BJ (cell line): ENCODE results near the gene SHISAL2A. TPM values are rescaled to one million over a fixed set of nuclear protein-coding genes. Genes with fewer than 3 reads are reported as not detected.

ENCODE experiments used
- CTCF ChIA-PET: fragments of 350-600 bp; formaldehyde crosslinking; extraction: SDS; loops from one replicate; lab custom pipeline; 2021; ENCODE audit warnings: antibody characterized with exemption, inconsistent platforms; lab: Yijun Ruan, JAX
- POLR2A ChIA-PET: fragments of 300-600 bp; sonication (Branson Sonifier 250); formaldehyde crosslinking; extraction: SDS; loops from one replicate; lab custom pipeline; 2021; ENCODE audit warnings: antibody characterized with exemption; lab: Charles Lee
- DNase-seq: peaks from one replicate; pipeline ENCODE4 v3.0.0-alpha.2; 2011; ENCODE audit warnings: low read depth
- H3K27me3 ChIP-seq: 2 replicates; pipeline ENCODE4 v1.6.0; 2011; ENCODE audit warnings: low read length; ENCODE audit not compliant: control insufficient read depth, insufficient read depth
- H3K36me3 ChIP-seq: 2 replicates; pipeline ENCODE4 v1.5.1; 2011; ENCODE audit warnings: low read length; ENCODE audit not compliant: control insufficient read depth, insufficient read depth
- H3K4me3 ChIP-seq: 2 replicates; pipeline ENCODE4 v1.5.1; 2011; ENCODE audit warnings: low read depth, mild to moderate bottlenecking, control low read depth, low read length
- polyA plus RNA-seq: library from polyadenylated mRNA; depleted of rRNA; stranded (reverse); fragments of >200 nt; gene quantifications from 2 replicates; pipeline ENCODE4 v1.2.3, GENCODE V29; 2011
- TF ChIP-seq, protein P1 (sequence below): IDR thresholded peaks from 2 replicates; pipeline ENCODE4 v1.5.1; 2011; ENCODE audit warnings: low read depth, mild to moderate bottlenecking, control low read depth, inconsistent platforms, low read length, moderate library complexity; ENCODE audit not compliant: insufficient read depth

Gene SHISAL2A
- polyA plus RNA-seq, 1 experiment, result not detected

DNA sequence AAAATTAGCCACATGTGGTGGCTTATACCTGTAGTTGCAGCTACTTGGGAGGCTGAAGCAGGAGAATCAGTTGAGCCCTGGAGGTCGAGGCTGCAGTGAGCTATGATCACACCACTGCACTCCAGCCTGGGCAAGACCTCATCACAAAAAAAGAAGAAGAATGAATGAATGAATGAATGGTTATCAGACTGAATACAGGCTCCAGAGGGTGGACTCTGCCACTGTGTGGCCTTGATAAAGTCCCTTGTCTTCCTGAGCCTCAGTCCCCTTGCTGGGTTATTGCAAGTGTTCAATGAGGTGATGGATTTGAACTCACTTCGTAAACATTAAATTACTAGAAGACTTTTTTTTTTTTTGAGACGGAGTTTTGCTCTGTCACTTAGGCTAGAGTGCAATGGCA lies 24.7 kb downstream of the SHISAL2A start:
- CTCF ChIA-PET, result no interaction called here
- TF ChIP-seq, protein P1, sequence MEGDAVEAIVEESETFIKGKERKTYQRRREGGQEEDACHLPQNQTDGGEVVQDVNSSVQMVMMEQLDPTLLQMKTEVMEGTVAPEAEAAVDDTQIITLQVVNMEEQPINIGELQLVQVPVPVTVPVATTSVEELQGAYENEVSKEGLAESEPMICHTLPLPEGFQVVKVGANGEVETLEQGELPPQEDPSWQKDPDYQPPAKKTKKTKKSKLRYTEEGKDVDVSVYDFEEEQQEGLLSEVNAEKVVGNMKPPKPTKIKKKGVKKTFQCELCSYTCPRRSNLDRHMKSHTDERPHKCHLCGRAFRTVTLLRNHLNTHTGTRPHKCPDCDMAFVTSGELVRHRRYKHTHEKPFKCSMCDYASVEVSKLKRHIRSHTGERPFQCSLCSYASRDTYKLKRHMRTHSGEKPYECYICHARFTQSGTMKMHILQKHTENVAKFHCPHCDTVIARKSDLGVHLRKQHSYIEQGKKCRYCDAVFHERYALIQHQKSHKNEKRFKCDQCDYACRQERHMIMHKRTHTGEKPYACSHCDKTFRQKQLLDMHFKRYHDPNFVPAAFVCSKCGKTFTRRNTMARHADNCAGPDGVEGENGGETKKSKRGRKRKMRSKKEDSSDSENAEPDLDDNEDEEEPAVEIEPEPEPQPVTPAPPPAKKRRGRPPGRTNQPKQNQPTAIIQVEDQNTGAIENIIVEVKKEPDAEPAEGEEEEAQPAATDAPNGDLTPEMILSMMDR, result no peak
- POLR2A ChIA-PET, result no interaction called here

DNA sequence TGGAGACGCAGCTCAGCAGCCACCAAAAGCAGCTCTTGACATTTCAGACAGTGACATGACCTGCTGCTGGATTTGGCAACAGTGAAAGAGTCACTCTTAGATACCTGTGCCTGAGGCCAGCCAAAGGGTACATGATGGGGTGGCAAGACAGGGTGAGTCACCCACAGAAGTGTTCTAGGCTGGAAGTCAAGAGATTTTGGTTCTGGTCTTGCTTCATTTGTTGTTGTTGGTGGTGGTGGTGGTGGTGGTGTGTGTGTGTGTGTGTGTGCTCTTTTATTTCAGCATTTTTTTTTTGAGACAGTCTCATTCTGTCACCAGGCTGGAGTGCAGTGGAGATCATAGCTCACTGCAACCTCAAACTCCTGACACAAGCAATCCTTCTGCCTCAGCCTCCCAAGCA lies 25.8 kb downstream of the SHISAL2A start:
- Histone ChIP-seq H3K27me3 (peaks cover 2% of the 10 kb centered on the region), H3K4me3 (no peak overlapping the region), H3K36me3 (no peaks in the 10 kb centered on the region)
- ChIA-PET CTCF (no interaction called here), POLR2A (no interaction called here)
- no peak for DNase-seq
- TF ChIP-seq, protein P1, result no peak

More for the DNA sequence above, 24.7 kb downstream of the SHISAL2A start:
- DNase-seq, result no peak
- Histone ChIP-seq H3K4me3 (no peak overlapping the region), H3K36me3 (no peaks in the 10 kb centered on the region), H3K27me3 (peaks cover 2% of the 10 kb centered on the region)

DNA sequence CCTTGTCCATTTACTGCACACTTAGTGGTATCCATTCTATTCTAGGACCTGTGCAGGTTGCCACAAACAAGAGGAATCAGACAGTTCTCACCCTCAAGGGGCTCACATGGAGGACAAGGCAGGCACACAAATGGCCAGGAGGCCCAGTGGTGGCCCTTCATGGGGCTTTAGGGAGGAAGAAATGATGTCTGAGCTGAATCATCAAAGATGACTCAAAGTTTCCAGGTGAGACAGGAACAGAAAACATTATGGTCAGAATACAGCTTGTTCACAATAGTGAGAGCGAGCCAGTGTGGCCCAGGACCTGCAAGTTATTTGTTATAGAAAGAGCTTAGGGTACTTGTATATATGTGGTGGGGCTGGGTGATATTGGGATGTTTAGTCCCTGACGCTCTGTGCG lies 26.4 kb downstream of the SHISAL2A start:
- DNase-seq, result no peak
- TF ChIP-seq, protein P1, result no peak
- peaks cover 2% of the 10 kb centered on the region for H3K27me3 ChIP-seq
- no peak overlapping the region for H3K4me3 ChIP-seq
- ChIA-PET CTCF (no interaction called here), POLR2A (no interaction called here)
- no peaks in the 10 kb centered on the region for H3K36me3 ChIP-seq

DNA sequence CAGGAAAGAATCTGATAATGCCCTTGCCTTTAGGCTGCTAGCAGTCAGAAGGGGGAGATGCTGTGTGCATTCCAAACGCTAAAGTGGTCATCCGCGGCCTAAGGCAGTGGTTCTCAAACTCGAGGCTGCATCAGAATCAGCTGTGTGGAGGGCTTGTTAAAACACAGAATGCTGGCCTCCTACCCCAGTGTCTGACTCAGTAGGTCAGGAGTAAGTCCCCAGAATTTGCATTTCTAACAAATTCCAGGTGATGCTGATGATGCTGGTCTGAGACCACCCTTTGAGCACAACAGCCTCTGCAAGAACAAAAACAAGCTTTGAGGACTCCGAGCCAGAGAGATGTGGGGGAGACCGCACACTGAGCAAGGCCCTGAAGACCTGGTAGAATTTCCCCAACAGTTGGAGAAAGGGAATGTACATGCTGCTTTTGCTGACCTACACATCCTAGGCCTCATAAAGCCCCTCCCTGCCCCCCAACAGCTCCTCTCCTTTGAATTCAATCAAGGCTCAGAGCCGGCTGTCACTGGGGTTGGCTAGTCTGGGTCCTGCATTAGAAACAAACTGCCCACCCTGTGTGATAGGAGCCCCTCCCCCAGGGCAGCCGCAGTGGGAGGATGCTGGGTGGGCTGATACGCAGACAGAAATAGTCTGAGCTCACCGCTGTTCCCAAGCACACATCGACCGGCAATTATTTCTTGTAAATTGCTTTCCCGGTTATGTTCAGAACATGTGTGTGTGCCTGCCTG lies 27.1 kb downstream of the SHISAL2A start:
- DNase-seq, result no peak
- H3K4me3 ChIP-seq, result no peak overlapping the region
- H3K36me3 ChIP-seq, result no peaks in the 10 kb centered on the region
- H3K27me3 ChIP-seq, result peaks cover 2% of the 10 kb centered on the region
- TF ChIP-seq, protein P1, result no peak
- ChIA-PET POLR2A (no interaction called here), CTCF (interaction anchor here (1.2 to 1.3 kb wide), 2 partner anchors 10 to 518 kb away, joined by 3 to 6 read pairs; no protein-coding TSS in a partner anchor)

DNA sequence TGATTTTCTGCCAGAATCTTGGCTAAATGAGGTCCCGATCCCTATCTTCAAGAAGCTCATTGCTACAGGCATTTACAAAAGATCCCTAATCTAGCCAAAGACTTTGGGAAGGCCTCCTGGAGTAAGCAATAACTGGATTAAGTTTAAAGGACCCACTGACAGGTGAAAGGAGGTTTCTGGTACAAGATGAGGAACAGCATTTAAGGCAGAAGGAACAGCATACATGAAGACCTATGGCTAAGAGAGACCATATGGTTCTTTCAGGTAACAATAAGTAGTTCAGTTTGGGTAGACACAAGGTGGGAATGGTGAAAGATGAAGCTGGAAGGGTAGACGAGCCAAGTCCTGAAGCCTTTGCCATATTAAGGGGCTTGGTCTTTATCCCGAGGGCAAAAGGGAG lies 27.8 kb downstream of the SHISAL2A start:
- ChIA-PET POLR2A (no interaction called here), CTCF (interaction anchor here (1.2 to 1.3 kb wide), 2 partner anchors 11 to 518 kb away, joined by 3 to 6 read pairs; no protein-coding TSS in a partner anchor)
- H3K36me3 ChIP-seq, result no peaks in the 10 kb centered on the region
- no peak overlapping the region for H3K4me3 ChIP-seq
- peaks cover 2% of the 10 kb centered on the region for H3K27me3 ChIP-seq
- TF ChIP-seq, protein P1, result no peak
- DNase-seq, result no peak
